HepG2 (cell line): ENCODE results near the gene CLEC16A. TPM values are rescaled to one million over a fixed set of nuclear protein-coding genes. Genes with fewer than 3 reads are reported as not detected.
A peak's percentile ranks its signal among the peaks of the same experiment; 100 is the strongest.

Source experiments
- ELF1 ChIP-seq: sonication (generic); formaldehyde crosslinking; IDR thresholded peaks from 2 replicates; pipeline ENCODE4 v1.4.0; 2020; ENCODE audit warnings: missing genetic modification reagents
- HOXA3 ChIP-seq: sonication (generic); formaldehyde crosslinking; IDR thresholded peaks from 2 replicates; pipeline ENCODE4 v1.5.0; 2020; ENCODE audit warnings: missing genetic modification reagents
- KAT7 ChIP-seq: IDR thresholded peaks from 2 replicates; pipeline ENCODE4 v1.6.1; 2018; ENCODE audit warnings: borderline replicate concordance, missing compliant biosample characterization
- MEIS1 ChIP-seq: sonication (generic); formaldehyde crosslinking; IDR thresholded peaks from 2 replicates; pipeline ENCODE4 v1.9.0; 2021; ENCODE audit warnings: mild to moderate bottlenecking, missing genetic modification reagents, moderate library complexity, borderline replicate concordance
- MEIS2 ChIP-seq: sonication (generic); formaldehyde crosslinking; IDR thresholded peaks from 2 replicates; pipeline ENCODE4 v1.9.0; 2021; ENCODE audit warnings: mild to moderate bottlenecking, missing genetic modification reagents
- NKX3-1 ChIP-seq: sonication (generic); formaldehyde crosslinking; IDR thresholded peaks from 2 replicates; pipeline ENCODE4 v1.5.0; 2020; ENCODE audit warnings: missing genetic modification reagents
- RXRB ChIP-seq: IDR thresholded peaks from 2 replicates; pipeline ENCODE4 v1.6.1; 2016; ENCODE audit warnings: borderline replicate concordance, missing genetic modification reagents, missing compliant biosample characterization
- SNRNP70 ChIP-seq: fragments of 200-400 bp; formaldehyde crosslinking; IDR thresholded peaks from 2 replicates; pipeline ENCODE4 v1.6.1; 2017; ENCODE audit warnings: mild to moderate bottlenecking, low read depth, low read length, moderate library complexity
- SSRP1 ChIP-seq: IDR thresholded peaks from 2 replicates; pipeline ENCODE4 v1.6.1; 2016; ENCODE audit warnings: control low read depth
- TP53 ChIP-seq: sonication (generic); formaldehyde crosslinking; conservative IDR thresholded peaks from 2 replicates; pipeline ENCODE4 v1.4.0; 2020; ENCODE audit warnings: missing genetic modification reagents
- ZNF563 ChIP-seq: sonication (generic); formaldehyde crosslinking; IDR thresholded peaks from 2 replicates; pipeline ENCODE4 v1.8.0; 2022; ENCODE audit warnings: mild to moderate bottlenecking, moderate library complexity, missing genetic modification reagents
- ZNF883 ChIP-seq: sonication (generic); formaldehyde crosslinking; IDR thresholded peaks from 2 replicates; pipeline ENCODE4 v1.5.1; 2020; ENCODE audit warnings: mild to moderate bottlenecking, missing genetic modification reagents; ENCODE audit errors: not compliant biosample characterization
- polyA plus RNA-seq, 8 experiments: library from polyadenylated mRNA; depleted of rRNA in 3 of 8; stranded (reverse) in 7 of 8; unstranded in 1 of 8; fragments of >200 nt; fragmentation: Illumina TruSeq in 4 of 8; extraction: Trizol in 4 of 8; gene quantifications; 2 replicates each; pipeline versions ENCODE4 v1.2.1 to v1.2.3, GENCODE V29; 2011 to 2016; ENCODE audit warnings: low read depth in 4 of 8, missing spikeins in 1 of 8, mixed read lengths in 1 of 8; ENCODE audit not compliant: insufficient read depth in 1 of 8
- total RNA-seq, 5 experiments: library from RNA; depleted of rRNA; stranded (reverse); fragments of >200 nt; fragmentation: Illumina TruSeq; extraction: Trizol; gene quantifications; 2 replicates each; pipeline ENCODE4 v1.2.3, GENCODE V29; 2016; ENCODE audit warnings: low read depth in 1 of 5
- TF ChIP-seq, protein P1 (sequence below): sonication (generic); formaldehyde crosslinking; IDR thresholded peaks from 2 replicates; pipeline ENCODE4 v1.5.0; 2020; ENCODE audit warnings: mild to moderate bottlenecking, missing genetic modification reagents
- TF ChIP-seq, protein P2 (sequence below): sonication (generic); formaldehyde crosslinking; IDR thresholded peaks from 2 replicates; pipeline ENCODE4 v1.4.0; 2020; ENCODE audit warnings: missing genetic modification reagents
- TF ChIP-seq, protein P3 (sequence below): sonication (generic); formaldehyde crosslinking; conservative IDR thresholded peaks from 2 replicates; pipeline ENCODE4 v1.8.1; 2023; ENCODE audit warnings: missing genetic modification reagents
- TF ChIP-seq, protein P4 (sequence below): sonication (generic); formaldehyde crosslinking; IDR thresholded peaks from 2 replicates; pipeline ENCODE4 v1.8.0; 2022; ENCODE audit warnings: missing genetic modification reagents, mild to moderate bottlenecking, moderate library complexity, borderline replicate concordance

Gene CLEC16A
- total and polyA plus RNA-seq, 2 of the 13 experiments (the other 11 are each of a cell fraction or from before 2014, with no cell fraction given) = 8.5 to 10.3 TPM

DNA sequence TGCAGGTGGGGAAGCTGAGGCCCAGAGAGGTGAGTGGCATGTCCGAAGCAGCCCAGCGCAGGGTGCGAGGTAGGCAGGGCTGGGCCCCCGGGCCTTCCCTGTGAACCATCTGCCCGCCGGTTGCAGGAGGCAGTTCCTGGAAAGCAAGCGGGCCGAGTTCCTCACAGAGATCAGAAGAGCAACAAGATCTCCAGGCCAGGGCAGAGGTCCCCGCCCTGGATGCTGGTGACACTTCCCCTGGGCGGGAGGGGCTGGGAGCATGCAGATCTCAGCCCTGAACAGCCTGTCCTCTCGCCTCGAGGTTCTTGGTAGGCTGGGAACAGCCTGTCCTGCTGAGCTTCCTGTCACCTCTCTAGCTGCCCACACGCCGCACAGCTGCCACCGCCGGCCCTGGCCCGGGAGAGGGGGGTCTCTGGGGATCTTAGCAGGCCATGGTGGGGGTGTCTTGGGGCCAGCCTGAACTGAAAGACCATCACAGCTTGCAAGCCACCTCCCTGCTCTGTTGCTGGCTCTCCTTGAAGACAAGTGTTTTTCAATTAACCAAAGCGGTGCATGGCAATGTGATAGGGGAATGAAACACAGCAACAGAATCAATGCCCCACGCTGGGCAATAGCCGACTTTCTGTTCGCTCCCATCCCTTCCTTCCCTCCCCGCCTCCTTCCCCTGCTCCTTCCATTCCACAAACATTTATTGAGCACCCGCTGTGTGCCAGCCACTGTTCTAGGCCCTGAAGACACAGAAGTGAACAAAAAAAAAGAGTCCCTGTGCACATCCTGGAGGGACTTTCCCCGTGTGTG, 279.9 kb downstream of the CLEC16A start (continued):
- TF ChIP-seq, protein P1, sequence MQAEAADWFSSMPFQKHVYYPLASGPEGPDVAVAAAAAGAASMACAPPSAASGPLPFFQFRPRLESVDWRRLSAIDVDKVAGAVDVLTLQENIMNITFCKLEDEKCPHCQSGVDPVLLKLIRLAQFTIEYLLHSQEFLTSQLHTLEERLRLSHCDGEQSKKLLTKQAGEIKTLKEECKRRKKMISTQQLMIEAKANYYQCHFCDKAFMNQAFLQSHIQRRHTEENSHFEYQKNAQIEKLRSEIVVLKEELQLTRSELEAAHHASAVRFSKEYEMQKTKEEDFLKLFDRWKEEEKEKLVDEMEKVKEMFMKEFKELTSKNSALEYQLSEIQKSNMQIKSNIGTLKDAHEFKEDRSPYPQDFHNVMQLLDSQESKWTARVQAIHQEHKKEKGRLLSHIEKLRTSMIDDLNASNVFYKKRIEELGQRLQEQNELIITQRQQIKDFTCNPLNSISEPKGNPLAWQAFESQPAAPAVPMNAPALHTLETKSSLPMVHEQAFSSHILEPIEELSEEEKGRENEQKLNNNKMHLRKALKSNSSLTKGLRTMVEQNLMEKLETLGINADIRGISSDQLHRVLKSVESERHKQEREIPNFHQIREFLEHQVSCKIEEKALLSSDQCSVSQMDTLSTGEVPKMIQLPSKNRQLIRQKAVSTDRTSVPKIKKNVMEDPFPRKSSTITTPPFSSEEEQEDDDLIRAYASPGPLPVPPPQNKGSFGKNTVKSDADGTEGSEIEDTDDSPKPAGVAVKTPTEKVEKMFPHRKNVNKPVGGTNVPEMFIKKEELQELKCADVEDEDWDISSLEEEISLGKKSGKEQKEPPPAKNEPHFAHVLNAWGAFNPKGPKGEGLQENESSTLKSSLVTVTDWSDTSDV (CRISPR knock-in tag) = 0 out of 2 replicates have a peak, but pooled peaks have one; percentile 38
- TF ChIP-seq ELF1 (CRISPR knock-in tag) (0 out of 2 replicates have a peak, but pooled peaks have one; percentile 45), MEIS1 (CRISPR knock-in tag) (peak; percentile 87; the same call in 1 of the 2 replicates), HOXA3 (peak; percentile 46), SNRNP70 (no peak), MEIS2 (peak; percentile 92), ZNF883 (no peak), KAT7 (CRISPR knock-in tag) (no peak), RXRB (CRISPR knock-in tag) (peak; percentile 75), NKX3-1 (CRISPR knock-in tag) (peak; percentile 75; the same call in 1 of the 2 replicates), SSRP1 (CRISPR knock-in tag) (0 out of 2 replicates have a peak, but pooled peaks have one; percentile 48), TP53 (CRISPR knock-in tag) (0 out of 2 replicates have a peak, but pooled peaks have one; percentile 37), ZNF563 (CRISPR knock-in tag) (peak; percentile 47; the same call in 1 of the 2 replicates)
- TF ChIP-seq, protein P2, sequence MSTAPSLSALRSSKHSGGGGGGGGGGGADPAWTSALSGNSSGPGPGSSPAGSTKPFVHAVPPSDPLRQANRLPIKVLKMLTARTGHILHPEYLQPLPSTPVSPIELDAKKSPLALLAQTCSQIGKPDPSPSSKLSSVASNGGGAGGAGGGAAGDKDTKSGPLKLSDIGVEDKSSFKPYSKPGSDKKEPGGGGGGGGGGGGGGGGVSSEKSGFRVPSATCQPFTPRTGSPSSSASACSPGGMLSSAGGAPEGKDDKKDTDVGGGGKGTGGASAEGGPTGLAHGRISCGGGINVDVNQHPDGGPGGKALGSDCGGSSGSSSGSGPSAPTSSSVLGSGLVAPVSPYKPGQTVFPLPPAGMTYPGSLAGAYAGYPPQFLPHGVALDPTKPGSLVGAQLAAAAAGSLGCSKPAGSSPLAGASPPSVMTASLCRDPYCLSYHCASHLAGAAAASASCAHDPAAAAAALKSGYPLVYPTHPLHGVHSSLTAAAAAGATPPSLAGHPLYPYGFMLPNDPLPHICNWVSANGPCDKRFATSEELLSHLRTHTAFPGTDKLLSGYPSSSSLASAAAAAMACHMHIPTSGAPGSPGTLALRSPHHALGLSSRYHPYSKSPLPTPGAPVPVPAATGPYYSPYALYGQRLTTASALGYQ = 0 out of 2 replicates have a peak, but pooled peaks have one; percentile 41
- TF ChIP-seq, protein P3, sequence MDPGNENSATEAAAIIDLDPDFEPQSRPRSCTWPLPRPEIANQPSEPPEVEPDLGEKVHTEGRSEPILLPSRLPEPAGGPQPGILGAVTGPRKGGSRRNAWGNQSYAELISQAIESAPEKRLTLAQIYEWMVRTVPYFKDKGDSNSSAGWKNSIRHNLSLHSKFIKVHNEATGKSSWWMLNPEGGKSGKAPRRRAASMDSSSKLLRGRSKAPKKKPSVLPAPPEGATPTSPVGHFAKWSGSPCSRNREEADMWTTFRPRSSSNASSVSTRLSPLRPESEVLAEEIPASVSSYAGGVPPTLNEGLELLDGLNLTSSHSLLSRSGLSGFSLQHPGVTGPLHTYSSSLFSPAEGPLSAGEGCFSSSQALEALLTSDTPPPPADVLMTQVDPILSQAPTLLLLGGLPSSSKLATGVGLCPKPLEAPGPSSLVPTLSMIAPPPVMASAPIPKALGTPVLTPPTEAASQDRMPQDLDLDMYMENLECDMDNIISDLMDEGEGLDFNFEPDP (CRISPR knock-in tag) = 0 out of 2 replicates have a peak, but pooled peaks have one; percentile 55
- TF ChIP-seq, protein P4, sequence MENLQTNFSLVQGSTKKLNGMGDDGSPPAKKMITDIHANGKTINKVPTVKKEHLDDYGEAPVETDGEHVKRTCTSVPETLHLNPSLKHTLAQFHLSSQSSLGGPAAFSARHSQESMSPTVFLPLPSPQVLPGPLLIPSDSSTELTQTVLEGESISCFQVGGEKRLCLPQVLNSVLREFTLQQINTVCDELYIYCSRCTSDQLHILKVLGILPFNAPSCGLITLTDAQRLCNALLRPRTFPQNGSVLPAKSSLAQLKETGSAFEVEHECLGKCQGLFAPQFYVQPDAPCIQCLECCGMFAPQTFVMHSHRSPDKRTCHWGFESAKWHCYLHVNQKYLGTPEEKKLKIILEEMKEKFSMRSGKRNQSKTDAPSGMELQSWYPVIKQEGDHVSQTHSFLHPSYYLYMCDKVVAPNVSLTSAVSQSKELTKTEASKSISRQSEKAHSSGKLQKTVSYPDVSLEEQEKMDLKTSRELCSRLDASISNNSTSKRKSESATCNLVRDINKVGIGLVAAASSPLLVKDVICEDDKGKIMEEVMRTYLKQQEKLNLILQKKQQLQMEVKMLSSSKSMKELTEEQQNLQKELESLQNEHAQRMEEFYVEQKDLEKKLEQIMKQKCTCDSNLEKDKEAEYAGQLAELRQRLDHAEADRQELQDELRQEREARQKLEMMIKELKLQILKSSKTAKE = peak; percentile 86
